Natural killer cell (primary cell): ENCODE measurements around the gene COL6A2. TPM values are rescaled to one million over a fixed set of nuclear protein-coding genes. Genes with fewer than 3 reads are reported as not detected.
A peak's percentile ranks its signal among the peaks of the same experiment; 100 is the strongest.
"Not testable (repeated sequence)": the region's sequence is repeated elsewhere in the genome, so short reads cannot be mapped to it uniquely, and the experiment has no call there.

Source experiments
- ATAC-seq, 3 donors: fragments of 150-1000 bp in 2 of 3; fragments of 200-7000 bp in 1 of 3; cut with Tn5 transposase; 1 replicate in 1 of 3; 2 replicates in 2 of 3; pipeline ENCODE4 v1.10.0; 2021; ENCODE audit warnings: mild to moderate bottlenecking in 2 of 3, moderate library complexity in 2 of 3
- DNase-seq, 2 donors: peaks; one replicate each; pipeline versions ENCODE4 v3.0.0 to v3.0.0-alpha.2; 2013 to 2021; ENCODE audit warnings: mixed read lengths in 1 of 2
- H3K27ac ChIP-seq: one replicate; pipeline ENCODE4 v1.5.1; 2013; ENCODE audit warnings: mild to moderate bottlenecking, low read length
- H3K27me3 ChIP-seq: one replicate; pipeline ENCODE4 v1.6.1; 2013; ENCODE audit warnings: low read length; ENCODE audit not compliant: control insufficient read depth, insufficient read depth
- H3K36me3 ChIP-seq: one replicate; pipeline ENCODE4 v1.6.1; 2013; ENCODE audit warnings: low read length; ENCODE audit not compliant: control insufficient read depth, insufficient read depth
- H3K4me1 ChIP-seq: one replicate; pipeline ENCODE4 v1.6.1; 2013; ENCODE audit warnings: low read length; ENCODE audit not compliant: control insufficient read depth, insufficient read depth
- H3K4me3 ChIP-seq: one replicate; pipeline ENCODE4 v1.5.1; 2013; ENCODE audit warnings: low read length
- H3K9me3 ChIP-seq: one replicate; pipeline ENCODE4 v1.6.1; 2013; ENCODE audit warnings: low read length; ENCODE audit not compliant: control insufficient read depth, insufficient read depth
- H3K27ac Mint-ChIP-seq, 2 donors: one replicate each; pipeline ENCODE4 v1.8.0; 2022; ENCODE audit warnings: mild to moderate bottlenecking in 2 of 2, mixed read lengths in 2 of 2, moderate library complexity in 1 of 2
- H3K27me3 Mint-ChIP-seq, 2 donors: one replicate each; pipeline ENCODE4 v1.8.0; 2022; ENCODE audit warnings: low read depth in 2 of 2, mixed read lengths in 2 of 2
- H3K36me3 Mint-ChIP-seq: one replicate; pipeline ENCODE4 v1.8.0; 2022; ENCODE audit warnings: mixed read lengths
- H3K4me1 Mint-ChIP-seq, 2 donors: one replicate each; pipeline ENCODE4 v1.8.0; 2022; ENCODE audit warnings: mixed read lengths in 2 of 2
- H3K4me3 Mint-ChIP-seq: one replicate; pipeline ENCODE4 v1.8.0; 2022; ENCODE audit warnings: mild to moderate bottlenecking, moderate library complexity, mixed read lengths
- H3K9me3 Mint-ChIP-seq, 2 donors: one replicate each; pipeline ENCODE4 v1.8.0; 2022; ENCODE audit warnings: mixed read lengths in 2 of 2
- WGBS: methylation state at CpG from one replicate; pipeline ENCODE4 v1.1.7; 2013; ENCODE audit warnings: missing lambda C conversion rate; ENCODE audit not compliant: insufficient coverage; 5-methylcytosine and 5-hydroxymethylcytosine counted together
- intact Hi-C: fragments of 100-400 bp; cut with micrococcal nuclease; formaldehyde crosslinking; loops from one replicate; pipeline ENCODE4 v1.14.2; 2022
- total RNA-seq, 4 donors: library from RNA; stranded (reverse); fragments of 120-200 nt in 1 of 4; gene quantifications; one replicate each; pipeline versions ENCODE4 v1.2.3 to v1.2.4, GENCODE V29; 2013 to 2022
- TF ChIP-seq, protein P1 (sequence below): fragments of 200-600 bp; IDR thresholded peaks from one replicate; pipeline ENCODE4 v1.8.0; 2022; ENCODE audit warnings: antibody characterized with exemption

Gene COL6A2
- total RNA-seq, 3 donors from 2014 or later (not counting 1 experiment from before 2014, with no cell fraction given), result 93.9 to 110 (median 97.2) TPM

GRCh38 chr21:46057710-46058241 lies 40.1 kb upstream of the COL6A2 start:
- no peaks in the 10 kb centered on the region for H3K36me3 Mint-ChIP-seq
- DNase-seq (no peak), ATAC-seq (no peak)
- peaks cover 9% of the 10 kb centered on the region for H3K9me3 ChIP-seq
- H3K4me3 ChIP-seq, result no peak overlapping the region
- peaks cover 13% of the 10 kb centered on the region for H3K27me3 ChIP-seq
- peaks cover 33% of the 10 kb centered on the region for H3K4me1 ChIP-seq
- no peaks in the 10 kb centered on the region for H3K36me3 ChIP-seq
- H3K4me1 Mint-ChIP-seq, result peaks cover 16 to 21% of the 10 kb centered on the region in 2 donors
- H3K9me3 Mint-ChIP-seq, result no peaks in the 10 kb centered on the region
- H3K4me3 Mint-ChIP-seq, result no peak overlapping the region
- H3K27ac ChIP-seq, result no peak overlapping the region
- intact Hi-C loops, result no loop called here
- H3K27ac Mint-ChIP-seq, result peak overlapping the region in 1 of 2 donors; percentile 77
- WGBS, result 59% methylated on average over 23 of the region's 23 CpGs
- TF ChIP-seq, protein P1, sequence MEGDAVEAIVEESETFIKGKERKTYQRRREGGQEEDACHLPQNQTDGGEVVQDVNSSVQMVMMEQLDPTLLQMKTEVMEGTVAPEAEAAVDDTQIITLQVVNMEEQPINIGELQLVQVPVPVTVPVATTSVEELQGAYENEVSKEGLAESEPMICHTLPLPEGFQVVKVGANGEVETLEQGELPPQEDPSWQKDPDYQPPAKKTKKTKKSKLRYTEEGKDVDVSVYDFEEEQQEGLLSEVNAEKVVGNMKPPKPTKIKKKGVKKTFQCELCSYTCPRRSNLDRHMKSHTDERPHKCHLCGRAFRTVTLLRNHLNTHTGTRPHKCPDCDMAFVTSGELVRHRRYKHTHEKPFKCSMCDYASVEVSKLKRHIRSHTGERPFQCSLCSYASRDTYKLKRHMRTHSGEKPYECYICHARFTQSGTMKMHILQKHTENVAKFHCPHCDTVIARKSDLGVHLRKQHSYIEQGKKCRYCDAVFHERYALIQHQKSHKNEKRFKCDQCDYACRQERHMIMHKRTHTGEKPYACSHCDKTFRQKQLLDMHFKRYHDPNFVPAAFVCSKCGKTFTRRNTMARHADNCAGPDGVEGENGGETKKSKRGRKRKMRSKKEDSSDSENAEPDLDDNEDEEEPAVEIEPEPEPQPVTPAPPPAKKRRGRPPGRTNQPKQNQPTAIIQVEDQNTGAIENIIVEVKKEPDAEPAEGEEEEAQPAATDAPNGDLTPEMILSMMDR, result no peak
- peaks cover 25 to 27% of the 10 kb centered on the region in 2 donors for H3K27me3 Mint-ChIP-seq

DNA sequence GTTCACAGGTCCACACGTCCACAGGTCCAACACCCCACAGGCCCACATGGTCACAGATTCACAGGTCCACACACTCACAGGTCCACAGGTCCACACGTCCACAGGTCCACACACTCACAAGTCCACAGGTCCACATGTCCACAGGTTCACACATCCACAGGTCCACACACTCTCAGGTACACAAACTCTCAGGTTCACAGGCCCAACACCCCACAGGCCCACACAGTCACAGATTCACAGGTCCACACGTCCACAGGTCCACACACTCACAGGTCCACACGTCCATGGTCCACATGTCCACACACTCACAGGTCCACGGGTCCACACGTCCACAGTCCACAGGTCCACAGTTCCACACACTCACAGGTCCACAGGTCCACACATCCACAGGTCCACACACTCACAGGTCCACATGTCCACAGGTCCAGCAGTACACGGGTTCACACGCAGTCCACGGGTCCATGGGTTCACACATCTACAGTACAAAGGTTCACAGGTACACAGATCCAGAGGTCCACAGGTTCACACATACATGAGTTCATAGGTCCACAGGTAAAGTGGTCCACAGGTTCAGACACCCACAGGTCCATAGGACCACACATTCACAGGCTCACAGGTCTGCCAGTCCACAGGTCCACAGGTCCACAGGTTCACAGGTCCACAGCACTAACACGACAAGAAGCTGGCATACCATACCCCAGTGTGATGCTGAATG lies 39.3 kb upstream of the COL6A2 start:
- peak in 1 of 3 donors; percentile 8 for ATAC-seq
- TF ChIP-seq, protein P1, result no peak
- Histone ChIP-seq H3K4me3 (no peak overlapping the region), H3K4me1 (peaks cover 28% of the 10 kb centered on the region), H3K9me3 (peaks cover 16% of the 10 kb centered on the region), H3K36me3 (no peaks in the 10 kb centered on the region), H3K27me3 (peaks cover 13% of the 10 kb centered on the region), H3K27ac (no peak overlapping the region)
- Mint-ChIP-seq H3K27me3 (peaks cover 25 to 27% of the 10 kb centered on the region in 2 donors), H3K4me3 (peak overlapping the region; percentile 32), H3K27ac (peak overlapping the region in 1 of 2 donors; percentile 66), H3K36me3 (no peaks in the 10 kb centered on the region), H3K4me1 (peaks cover 16 to 21% of the 10 kb centered on the region in 2 donors), H3K9me3 (no peaks in the 10 kb centered on the region)
- WGBS, result 92% methylated on average over 10 of the region's 10 CpGs
- intact Hi-C loops, result no loop called here
- no peak for DNase-seq

GRCh38 chr21:46059195-46059594 lies 38.7 kb upstream of the COL6A2 start:
- H3K27me3 Mint-ChIP-seq, result peaks cover 26 to 27% of the 10 kb centered on the region in 2 donors

DNA sequence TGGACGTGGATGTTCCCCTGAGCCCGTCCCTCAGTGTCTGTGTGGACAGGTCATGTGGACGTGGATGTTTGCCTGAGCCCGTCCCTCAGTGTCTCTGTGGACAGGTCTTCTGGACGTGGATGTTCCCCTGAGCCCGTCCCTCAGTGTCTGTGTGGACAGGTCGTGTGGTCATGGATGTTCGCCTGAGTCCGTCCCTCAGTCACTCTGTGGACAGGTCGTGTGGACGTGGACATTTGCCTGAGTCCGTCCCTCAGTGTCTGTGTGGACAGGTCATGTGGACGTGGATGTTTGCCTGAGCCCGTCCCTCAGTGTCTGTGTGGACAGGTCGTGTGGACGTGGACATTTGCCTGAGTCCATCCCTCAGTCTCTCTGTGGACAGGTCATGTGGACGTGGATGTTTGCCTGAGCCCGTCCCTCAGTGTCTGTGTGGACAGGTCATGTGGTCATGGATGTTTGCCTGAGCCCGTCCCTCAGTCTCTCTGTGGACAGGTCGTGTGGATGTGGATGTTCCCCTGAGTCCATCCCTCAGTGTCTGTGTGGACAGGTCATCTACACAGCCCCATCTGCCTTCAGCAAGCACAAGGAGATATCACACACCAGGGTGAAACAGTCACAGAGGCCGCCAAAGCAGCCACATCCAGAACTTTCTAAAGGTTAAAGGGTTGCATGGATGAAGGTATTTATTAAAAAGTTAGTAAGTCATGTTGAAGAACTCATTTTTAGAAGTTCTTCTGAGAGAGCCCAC lies 38.0 kb upstream of the COL6A2 start:
- ATAC-seq, H3K4me3 ChIP-seq, DNase-seq, H3K9me3 Mint-ChIP-seq, H3K36me3 ChIP-seq, H3K36me3 Mint-ChIP-seq, H3K4me3 Mint-ChIP-seq, H3K27ac Mint-ChIP-seq, intact Hi-C loops, H3K27ac ChIP-seq: not testable (repeated sequence)
- H3K4me1 ChIP-seq, result peaks cover 28% of the 10 kb centered on the region
- H3K27me3 ChIP-seq, result peaks cover 16% of the 10 kb centered on the region
- peaks cover 16% of the 10 kb centered on the region for H3K9me3 ChIP-seq
- Mint-ChIP-seq H3K27me3 (peaks cover 27 to 29% of the 10 kb centered on the region in 2 donors), H3K4me1 (peaks cover 16 to 21% of the 10 kb centered on the region in 2 donors)
- 93% methylated on average over 21 of the region's 21 CpGs for WGBS

More at GRCh38 chr21:46059195-46059594, 38.7 kb upstream of the COL6A2 start:
- Histone ChIP-seq H3K36me3 (no peaks in the 10 kb centered on the region), H3K4me1 (peaks cover 28% of the 10 kb centered on the region), H3K9me3 (peaks cover 16% of the 10 kb centered on the region), H3K4me3 (no peak overlapping the region), H3K27me3 (peaks cover 15% of the 10 kb centered on the region), H3K27ac (no peak overlapping the region)
- Mint-ChIP-seq H3K4me3 (no peak overlapping the region), H3K4me1 (peaks cover 16 to 21% of the 10 kb centered on the region in 2 donors), H3K27ac (no peak overlapping the region), H3K36me3 (no peaks in the 10 kb centered on the region), H3K9me3 (no peaks in the 10 kb centered on the region)
- TF ChIP-seq, protein P1, result no peak
- intact Hi-C loops, result no loop called here
- DNase-seq (no peak), ATAC-seq (no peak)
- 95% methylated on average over 12 of the region's 12 CpGs for WGBS
